HL-60 (cell line): ENCODE measurements around the gene ZNF726.

ENCODE experiments used
- POLR2AphosphoS5 ChIP-seq: IDR thresholded peaks from 2 replicates; pipeline ENCODE4 v1.6.1; 2012; ENCODE audit warnings: low read depth
- TF ChIP-seq, protein P1 (sequence below): IDR thresholded peaks from one replicate; pipeline ENCODE4 v1.5.1; 2011; ENCODE audit warnings: low read length, control low read depth, inconsistent platforms; ENCODE audit not compliant: insufficient read depth
- TF ChIP-seq, protein P2 (sequence below): IDR thresholded peaks from 2 replicates; pipeline ENCODE4 v1.6.1; 2012; ENCODE audit warnings: low read depth; ENCODE audit not compliant: insufficient replicate concordance

DNA sequence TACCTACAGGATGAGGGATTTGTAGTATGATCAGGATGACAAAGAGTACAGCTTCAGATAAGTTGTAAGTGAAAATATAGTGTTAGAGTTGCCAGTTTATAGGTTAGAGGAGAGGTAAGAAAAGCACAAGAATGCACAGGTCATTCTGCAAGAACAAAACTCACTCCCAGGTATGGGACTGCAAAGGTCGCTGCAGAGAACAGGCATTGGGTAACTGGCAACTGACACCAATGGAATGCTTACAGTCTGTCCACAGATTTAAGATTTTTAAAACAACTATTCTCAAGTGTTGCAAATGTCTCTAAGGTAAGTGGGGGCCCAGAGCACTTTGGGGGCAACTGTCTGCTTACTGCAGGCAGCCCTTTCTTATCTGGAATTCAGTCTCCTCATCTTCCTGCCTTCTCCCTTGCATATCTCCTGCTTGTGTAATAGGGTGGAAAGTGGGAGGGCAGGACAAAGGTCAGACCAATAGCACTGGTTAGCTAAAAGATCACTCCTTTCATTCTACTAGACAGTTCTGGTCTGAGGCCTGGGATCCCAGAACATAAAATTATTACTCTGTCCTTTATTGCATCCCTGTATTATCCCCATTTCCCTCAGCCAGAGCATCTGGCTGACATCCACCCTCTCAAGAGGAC, 42.3 kb upstream of the ZNF726 start:
- TF ChIP-seq POLR2AphosphoS5 = no peak
- TF ChIP-seq, protein P1, sequence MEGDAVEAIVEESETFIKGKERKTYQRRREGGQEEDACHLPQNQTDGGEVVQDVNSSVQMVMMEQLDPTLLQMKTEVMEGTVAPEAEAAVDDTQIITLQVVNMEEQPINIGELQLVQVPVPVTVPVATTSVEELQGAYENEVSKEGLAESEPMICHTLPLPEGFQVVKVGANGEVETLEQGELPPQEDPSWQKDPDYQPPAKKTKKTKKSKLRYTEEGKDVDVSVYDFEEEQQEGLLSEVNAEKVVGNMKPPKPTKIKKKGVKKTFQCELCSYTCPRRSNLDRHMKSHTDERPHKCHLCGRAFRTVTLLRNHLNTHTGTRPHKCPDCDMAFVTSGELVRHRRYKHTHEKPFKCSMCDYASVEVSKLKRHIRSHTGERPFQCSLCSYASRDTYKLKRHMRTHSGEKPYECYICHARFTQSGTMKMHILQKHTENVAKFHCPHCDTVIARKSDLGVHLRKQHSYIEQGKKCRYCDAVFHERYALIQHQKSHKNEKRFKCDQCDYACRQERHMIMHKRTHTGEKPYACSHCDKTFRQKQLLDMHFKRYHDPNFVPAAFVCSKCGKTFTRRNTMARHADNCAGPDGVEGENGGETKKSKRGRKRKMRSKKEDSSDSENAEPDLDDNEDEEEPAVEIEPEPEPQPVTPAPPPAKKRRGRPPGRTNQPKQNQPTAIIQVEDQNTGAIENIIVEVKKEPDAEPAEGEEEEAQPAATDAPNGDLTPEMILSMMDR = no peak
- TF ChIP-seq, protein P2, sequence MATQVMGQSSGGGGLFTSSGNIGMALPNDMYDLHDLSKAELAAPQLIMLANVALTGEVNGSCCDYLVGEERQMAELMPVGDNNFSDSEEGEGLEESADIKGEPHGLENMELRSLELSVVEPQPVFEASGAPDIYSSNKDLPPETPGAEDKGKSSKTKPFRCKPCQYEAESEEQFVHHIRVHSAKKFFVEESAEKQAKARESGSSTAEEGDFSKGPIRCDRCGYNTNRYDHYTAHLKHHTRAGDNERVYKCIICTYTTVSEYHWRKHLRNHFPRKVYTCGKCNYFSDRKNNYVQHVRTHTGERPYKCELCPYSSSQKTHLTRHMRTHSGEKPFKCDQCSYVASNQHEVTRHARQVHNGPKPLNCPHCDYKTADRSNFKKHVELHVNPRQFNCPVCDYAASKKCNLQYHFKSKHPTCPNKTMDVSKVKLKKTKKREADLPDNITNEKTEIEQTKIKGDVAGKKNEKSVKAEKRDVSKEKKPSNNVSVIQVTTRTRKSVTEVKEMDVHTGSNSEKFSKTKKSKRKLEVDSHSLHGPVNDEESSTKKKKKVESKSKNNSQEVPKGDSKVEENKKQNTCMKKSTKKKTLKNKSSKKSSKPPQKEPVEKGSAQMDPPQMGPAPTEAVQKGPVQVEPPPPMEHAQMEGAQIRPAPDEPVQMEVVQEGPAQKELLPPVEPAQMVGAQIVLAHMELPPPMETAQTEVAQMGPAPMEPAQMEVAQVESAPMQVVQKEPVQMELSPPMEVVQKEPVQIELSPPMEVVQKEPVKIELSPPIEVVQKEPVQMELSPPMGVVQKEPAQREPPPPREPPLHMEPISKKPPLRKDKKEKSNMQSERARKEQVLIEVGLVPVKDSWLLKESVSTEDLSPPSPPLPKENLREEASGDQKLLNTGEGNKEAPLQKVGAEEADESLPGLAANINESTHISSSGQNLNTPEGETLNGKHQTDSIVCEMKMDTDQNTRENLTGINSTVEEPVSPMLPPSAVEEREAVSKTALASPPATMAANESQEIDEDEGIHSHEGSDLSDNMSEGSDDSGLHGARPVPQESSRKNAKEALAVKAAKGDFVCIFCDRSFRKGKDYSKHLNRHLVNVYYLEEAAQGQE = no peak
